Effector memory CD8-positive, alpha-beta T cell (primary cell): ENCODE data around the gene GRIP2.

Experiments used
- ATAC-seq: fragments of 150-1000 bp; cut with Tn5 transposase; replicated peaks from 2 replicates; pipeline ENCODE4 v1.10.0; 2021; ENCODE audit warnings: mild to moderate bottlenecking, moderate library complexity
- DNase-seq, 3 experiments: peaks; one replicate each; pipeline ENCODE4 v3.0.0; 2021
- H3K27ac Mint-ChIP-seq, 2 donors: one replicate each; pipeline ENCODE4 v1.8.0; 2022; ENCODE audit warnings: mild to moderate bottlenecking in 2 of 2, mixed read lengths in 2 of 2, moderate library complexity in 2 of 2
- H3K27me3 Mint-ChIP-seq, 2 donors: one replicate each; pipeline ENCODE4 v1.8.0; 2022; ENCODE audit warnings: mixed read lengths in 2 of 2
- H3K36me3 Mint-ChIP-seq: one replicate; pipeline ENCODE4 v1.8.0; 2022; ENCODE audit warnings: mild to moderate bottlenecking, moderate library complexity, mixed read lengths; ENCODE audit not compliant: insufficient read depth
- H3K4me1 Mint-ChIP-seq, 2 donors: one replicate each; pipeline ENCODE4 v1.8.0; 2022; ENCODE audit warnings: low read depth in 2 of 2, mixed read lengths in 2 of 2
- H3K4me3 Mint-ChIP-seq, 2 donors: one replicate each; pipeline ENCODE4 v1.8.0; 2022; ENCODE audit warnings: mild to moderate bottlenecking in 2 of 2, mixed read lengths in 2 of 2, moderate library complexity in 2 of 2
- H3K9me3 Mint-ChIP-seq, 2 donors: one replicate each; pipeline ENCODE4 v1.8.0; 2022; ENCODE audit warnings: mixed read lengths in 2 of 2

Gene GRIP2

GRCh38 chr3:14461748-14462324, 78.3 kb downstream of the GRIP2 start:
- Mint-ChIP-seq H3K9me3 (no peaks in the 10 kb centered on the region), H3K27me3 (no peaks in the 10 kb centered on the region), H3K27ac (peak overlapping the region in 1 of 2 donors; percentile 77), H3K36me3 (peaks cover 17% of the 10 kb centered on the region), H3K4me1 (peaks cover 3 to 9% of the 10 kb centered on the region in 2 donors), H3K4me3 (no peak overlapping the region)
- DNase-seq (peak; percentile 11 to 31 (median 26)), ATAC-seq (peak; percentile 57)

GRCh38 chr3:14461006-14461747, 79.0 kb downstream of the GRIP2 start:
- Mint-ChIP-seq H3K36me3 (peaks cover 17% of the 10 kb centered on the region), H3K4me3 (no peak overlapping the region), H3K27me3 (no peaks in the 10 kb centered on the region), H3K4me1 (peaks cover 3 to 9% of the 10 kb centered on the region in 2 donors), H3K27ac (peak overlapping the region in 1 of 2 donors; percentile 77), H3K9me3 (no peaks in the 10 kb centered on the region)
- ATAC-seq, result no peak
- DNase-seq, result no peak

- Mint-ChIP-seq H3K27ac (no peak overlapping the region), H3K9me3 (no peaks in the 10 kb centered on the region), H3K4me1 (peaks cover 3 to 9% of the 10 kb centered on the region in 2 donors), H3K27me3 (no peaks in the 10 kb centered on the region), H3K4me3 (no peak overlapping the region), H3K36me3 (peaks cover 17% of the 10 kb centered on the region)
- DNase-seq (no peak), ATAC-seq (no peak)
Measured at GRCh38 chr3:14460342-14461005, 79.7 kb downstream of the GRIP2 start.

GRCh38 chr3:14459787-14460186, 80.4 kb downstream of the GRIP2 start:
- DNase-seq (no peak), ATAC-seq (no peak)
- Mint-ChIP-seq H3K4me3 (no peak overlapping the region), H3K27me3 (no peaks in the 10 kb centered on the region), H3K27ac (no peak overlapping the region), H3K4me1 (peaks cover 5 to 9% of the 10 kb centered on the region in 2 donors), H3K36me3 (peaks cover 17% of the 10 kb centered on the region), H3K9me3 (no peaks in the 10 kb centered on the region)

- H3K4me3 Mint-ChIP-seq, result no peak overlapping the region
- ATAC-seq (no peak), DNase-seq (no peak)
- H3K27ac Mint-ChIP-seq, result peak overlapping the region in 1 of 2 donors; percentile 38
- no peaks in the 10 kb centered on the region for H3K9me3 Mint-ChIP-seq
- H3K27me3 Mint-ChIP-seq, result no peaks in the 10 kb centered on the region
- peaks cover 18% of the 10 kb centered on the region for H3K36me3 Mint-ChIP-seq
- H3K4me1 Mint-ChIP-seq, result peaks cover 8 to 9% of the 10 kb centered on the region in 2 donors
Measured at GRCh38 chr3:14459384-14459783, 80.8 kb downstream of the GRIP2 start.

GRCh38 chr3:14458434-14459275, 81.5 kb downstream of the GRIP2 start:
- Mint-ChIP-seq H3K27me3 (no peaks in the 10 kb centered on the region), H3K4me3 (no peak overlapping the region), H3K4me1 (peaks cover 9 to 11% of the 10 kb centered on the region in 2 donors), H3K36me3 (peaks cover 20% of the 10 kb centered on the region), H3K27ac (peak overlapping the region in 1 of 2 donors; percentile 38), H3K9me3 (no peaks in the 10 kb centered on the region)
- no peak for ATAC-seq
- DNase-seq, result no peak

- peak overlapping the region in 1 of 2 donors; percentile 38 for H3K27ac Mint-ChIP-seq
Measured at GRCh38 chr3:14457999-14458398, 82.1 kb downstream of the GRIP2 start.

GRCh38 chr3:14457481-14457880, 82.7 kb downstream of the GRIP2 start:
- DNase-seq, result no peak
- Mint-ChIP-seq H3K4me3 (no peak overlapping the region), H3K27ac (no peak overlapping the region), H3K27me3 (no peaks in the 10 kb centered on the region), H3K4me1 (peaks cover 9 to 14% of the 10 kb centered on the region in 2 donors), H3K9me3 (no peaks in the 10 kb centered on the region), H3K36me3 (peaks cover 16% of the 10 kb centered on the region)
- ATAC-seq, result no peak

More at GRCh38 chr3:14457999-14458398, 82.1 kb downstream of the GRIP2 start:
- no peaks in the 10 kb centered on the region for H3K9me3 Mint-ChIP-seq
- peaks cover 18% of the 10 kb centered on the region for H3K36me3 Mint-ChIP-seq
- H3K4me1 Mint-ChIP-seq, result peaks cover 9 to 14% of the 10 kb centered on the region in 2 donors
- no peak overlapping the region for H3K4me3 Mint-ChIP-seq
- ATAC-seq, result no peak
- DNase-seq, result no peak
- H3K27me3 Mint-ChIP-seq, result no peaks in the 10 kb centered on the region

- Mint-ChIP-seq H3K36me3 (peaks cover 10% of the 10 kb centered on the region), H3K4me1 (peaks cover 8 to 14% of the 10 kb centered on the region in 2 donors), H3K27ac (no peak overlapping the region), H3K9me3 (no peaks in the 10 kb centered on the region), H3K4me3 (no peak overlapping the region), H3K27me3 (no peaks in the 10 kb centered on the region)
- DNase-seq (no peak), ATAC-seq (no peak)
Measured at GRCh38 chr3:14456794-14457193, 83.3 kb downstream of the GRIP2 start.

GRCh38 chr3:14455571-14456317, 84.4 kb downstream of the GRIP2 start:
- no peaks in the 10 kb centered on the region for H3K27me3 Mint-ChIP-seq
- H3K36me3 Mint-ChIP-seq, result peaks cover 13% of the 10 kb centered on the region
- ATAC-seq, result no peak
- peaks cover 8 to 14% of the 10 kb centered on the region in 2 donors for H3K4me1 Mint-ChIP-seq
- no peak for DNase-seq
- no peak overlapping the region for H3K4me3 Mint-ChIP-seq
- H3K9me3 Mint-ChIP-seq, result no peaks in the 10 kb centered on the region
- peak overlapping the region; percentile 12 to 29 for H3K27ac Mint-ChIP-seq

- no peak for DNase-seq
- Mint-ChIP-seq H3K9me3 (no peaks in the 10 kb centered on the region), H3K27ac (peak overlapping the region in 1 of 2 donors; percentile 29), H3K36me3 (peaks cover 9% of the 10 kb centered on the region), H3K27me3 (no peaks in the 10 kb centered on the region), H3K4me3 (no peak overlapping the region), H3K4me1 (peaks cover 4 to 14% of the 10 kb centered on the region in 2 donors)
- no peak for ATAC-seq
Measured at GRCh38 chr3:14454639-14455310, 85.4 kb downstream of the GRIP2 start.
